Measurements from ENCODE around the gene RRAS2.

The RRAS2 gene

GRCh38 chr11:14237444-14237961 is 121.5 kb downstream of the RRAS2 start:
- TF ChIP-seq SPI1 (IDR thresholded peaks at IDR 0.05; ENCODE audit: borderline replicate concordance, low read depth) (no peak), REST (IDR thresholded peaks at IDR 0.05; ENCODE audit: insufficient replicate concordance, low read depth) (no peak), GABPA (IDR thresholded peaks at IDR 0.05; ENCODE audit: low read depth) (no peak), CTCF (IDR thresholded peaks at IDR 0.05; ENCODE audit: insufficient read depth, low read length) (no peak)
- H3K27ac ChIP-seq (replicated peaks) = no peak overlapping the region
- no peak overlapping the region for H3K4me3 ChIP-seq (replicated peaks; ENCODE audit: insufficient read depth, low read length)
- H3K27me3 ChIP-seq (ENCODE audit: insufficient read depth, poor library complexity, severe bottlenecking) = peaks cover 2% of the 10 kb centered on the region
- peak in 1 of 2 experiments; percentile 15 for DNase-seq (ENCODE audit: low read depth in 1 of 2, low spot score in 1 of 2)

- no peak overlapping the region for H3K4me3 ChIP-seq (replicated peaks; ENCODE audit: insufficient read depth, low read length)
- H3K27me3 ChIP-seq (ENCODE audit: insufficient read depth, poor library complexity, severe bottlenecking) = peaks cover 6% of the 10 kb centered on the region
- H3K27ac ChIP-seq (replicated peaks) = no peak overlapping the region
- TF ChIP-seq GABPA (IDR thresholded peaks at IDR 0.05; ENCODE audit: low read depth) = no peak
- no peak for DNase-seq (ENCODE audit: low read depth in 1 of 2, low spot score in 1 of 2)
These were observed 123.3 kb downstream of the RRAS2 start for GRCh38 chr11:14235701-14236100.

- peaks cover 6% of the 10 kb centered on the region for H3K27me3 ChIP-seq (ENCODE audit: insufficient read depth, poor library complexity, severe bottlenecking)
- H3K4me3 ChIP-seq (replicated peaks; ENCODE audit: insufficient read depth, low read length) = no peak overlapping the region
- no peak for DNase-seq (ENCODE audit: low read depth in 1 of 2, low spot score in 1 of 2)
- TF ChIP-seq POLR2AphosphoS5 (IDR thresholded peaks at IDR 0.05; ENCODE audit: low read depth) (no peak), GABPA (IDR thresholded peaks at IDR 0.05; ENCODE audit: low read depth) (no peak), REST (IDR thresholded peaks at IDR 0.05; ENCODE audit: insufficient replicate concordance, low read depth) (no peak), SPI1 (IDR thresholded peaks at IDR 0.05; ENCODE audit: borderline replicate concordance, low read depth) (no peak), CTCF (IDR thresholded peaks at IDR 0.05; ENCODE audit: insufficient read depth, low read length) (no peak)
- H3K27ac ChIP-seq (replicated peaks) = no peak overlapping the region
These were observed 124.5 kb downstream of the RRAS2 start for GRCh38 chr11:14234446-14234845.

GRCh38 chr11:14232652-14233051 is 126.3 kb downstream of the RRAS2 start:
- DNase-seq (ENCODE audit: low read depth in 1 of 2, low spot score in 1 of 2) = no peak
- H3K27me3 ChIP-seq (ENCODE audit: insufficient read depth, poor library complexity, severe bottlenecking) = peaks cover 3% of the 10 kb centered on the region
- TF ChIP-seq SPI1 (IDR thresholded peaks at IDR 0.05; ENCODE audit: borderline replicate concordance, low read depth) = no peak
- no peak for TF ChIP-seq POLR2AphosphoS5 (IDR thresholded peaks at IDR 0.05; ENCODE audit: low read depth)
- no peak for TF ChIP-seq REST (IDR thresholded peaks at IDR 0.05; ENCODE audit: insufficient replicate concordance, low read depth)
- no peak overlapping the region for H3K27ac ChIP-seq (replicated peaks)
- no peak overlapping the region for H3K4me3 ChIP-seq (replicated peaks; ENCODE audit: insufficient read depth, low read length)

Measured in HL-60 (cell line).